Activated T-cell treated with anti-CD3 and anti-CD28 coated beads for 48 hours (primary cell): ENCODE data around the gene ADD2.
"Not testable (repeated sequence)": the region's sequence is repeated elsewhere in the genome, so short reads cannot be mapped to it uniquely, and the experiment has no call there.

Experiments used
- DNase-seq: peaks from one replicate; pipeline ENCODE4 v3.0.0-alpha.2; 2020; ENCODE audit warnings: low read depth

Gene ADD2, protein sequence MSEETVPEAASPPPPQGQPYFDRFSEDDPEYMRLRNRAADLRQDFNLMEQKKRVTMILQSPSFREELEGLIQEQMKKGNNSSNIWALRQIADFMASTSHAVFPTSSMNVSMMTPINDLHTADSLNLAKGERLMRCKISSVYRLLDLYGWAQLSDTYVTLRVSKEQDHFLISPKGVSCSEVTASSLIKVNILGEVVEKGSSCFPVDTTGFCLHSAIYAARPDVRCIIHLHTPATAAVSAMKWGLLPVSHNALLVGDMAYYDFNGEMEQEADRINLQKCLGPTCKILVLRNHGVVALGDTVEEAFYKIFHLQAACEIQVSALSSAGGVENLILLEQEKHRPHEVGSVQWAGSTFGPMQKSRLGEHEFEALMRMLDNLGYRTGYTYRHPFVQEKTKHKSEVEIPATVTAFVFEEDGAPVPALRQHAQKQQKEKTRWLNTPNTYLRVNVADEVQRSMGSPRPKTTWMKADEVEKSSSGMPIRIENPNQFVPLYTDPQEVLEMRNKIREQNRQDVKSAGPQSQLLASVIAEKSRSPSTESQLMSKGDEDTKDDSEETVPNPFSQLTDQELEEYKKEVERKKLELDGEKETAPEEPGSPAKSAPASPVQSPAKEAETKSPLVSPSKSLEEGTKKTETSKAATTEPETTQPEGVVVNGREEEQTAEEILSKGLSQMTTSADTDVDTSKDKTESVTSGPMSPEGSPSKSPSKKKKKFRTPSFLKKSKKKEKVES

DNA sequence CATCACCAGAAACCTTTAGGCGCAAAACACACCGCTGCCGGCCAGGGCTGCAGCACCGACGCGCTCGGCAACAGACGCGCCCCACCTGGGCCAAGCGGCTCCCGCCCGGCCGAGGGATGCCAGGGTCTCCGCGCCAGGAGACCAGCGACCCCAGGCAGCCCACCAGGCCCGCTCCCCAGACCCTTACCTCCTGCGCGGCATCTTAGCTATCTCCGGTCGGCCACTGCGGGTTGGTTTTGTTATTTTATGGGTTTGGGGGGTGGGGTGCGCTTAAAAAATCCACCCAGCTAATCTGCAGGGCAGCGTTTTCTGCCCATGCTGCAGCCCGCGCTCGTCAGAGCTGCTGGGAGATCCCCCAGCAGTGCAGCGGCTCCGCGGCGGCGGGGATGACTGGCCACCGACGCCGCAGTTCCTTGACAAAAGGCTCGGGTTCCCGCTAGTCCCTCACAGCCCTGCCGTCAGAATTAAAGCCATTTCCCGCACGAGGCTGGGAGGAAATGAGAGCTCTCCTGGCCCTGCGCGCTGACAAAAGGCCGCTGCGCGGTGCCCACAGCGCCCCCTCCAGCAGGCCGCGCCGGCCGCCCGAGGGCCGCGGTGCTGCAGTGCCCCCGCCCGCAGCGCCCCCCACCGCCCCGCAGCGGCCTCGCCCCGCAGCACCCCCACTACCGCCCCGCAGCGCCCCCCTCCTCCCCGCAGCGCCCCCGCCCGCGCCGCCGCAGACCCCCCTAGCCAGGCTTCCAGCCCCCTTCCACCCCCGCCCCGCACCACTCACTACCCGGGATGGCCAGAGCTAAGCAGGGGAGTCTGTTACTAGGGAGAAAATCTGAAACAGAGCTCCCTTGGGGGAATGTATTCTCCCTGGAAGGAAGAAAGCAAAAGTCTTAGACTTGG, at the start of gene ADD2:
Gene ADD2 (minus strand): TSS at position 502 of the 891 bp plus-strand sequence. CDS start 61,792 bp downstream, outside the sequence.
- DNase-seq: peak; percentile 60

DNA sequence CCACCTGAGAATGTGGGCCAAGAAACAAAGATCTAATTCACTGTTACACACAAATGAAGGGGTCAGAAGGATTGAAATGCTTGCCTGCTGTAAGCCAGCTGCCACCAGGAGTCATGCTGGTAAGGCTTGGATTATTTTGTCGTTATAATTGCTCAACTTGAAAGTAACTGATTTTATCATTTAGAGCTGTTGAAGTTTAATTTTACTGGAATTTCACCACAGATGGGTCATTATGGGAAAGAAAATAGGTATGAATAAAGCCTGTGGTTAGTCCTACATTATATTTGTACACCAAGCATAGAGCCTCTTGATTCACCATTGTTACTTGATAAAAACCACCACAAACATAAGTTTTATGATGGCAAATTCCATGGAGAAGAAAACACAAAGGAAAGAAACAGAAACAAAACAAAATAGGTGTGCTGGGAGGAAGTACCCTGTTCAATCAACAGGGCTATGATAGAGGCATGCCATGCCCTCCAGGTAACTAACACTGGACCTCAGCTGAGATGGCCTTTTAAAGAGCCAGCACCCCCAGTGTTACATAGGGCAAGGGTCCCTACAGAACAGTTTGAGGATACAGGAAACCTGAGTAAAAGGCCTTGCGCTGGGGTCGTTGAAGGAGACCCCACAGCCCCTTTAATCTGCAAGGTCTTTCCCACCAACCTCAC, 49.4 kb upstream of the ADD2 start:
- no peak for DNase-seq

DNA sequence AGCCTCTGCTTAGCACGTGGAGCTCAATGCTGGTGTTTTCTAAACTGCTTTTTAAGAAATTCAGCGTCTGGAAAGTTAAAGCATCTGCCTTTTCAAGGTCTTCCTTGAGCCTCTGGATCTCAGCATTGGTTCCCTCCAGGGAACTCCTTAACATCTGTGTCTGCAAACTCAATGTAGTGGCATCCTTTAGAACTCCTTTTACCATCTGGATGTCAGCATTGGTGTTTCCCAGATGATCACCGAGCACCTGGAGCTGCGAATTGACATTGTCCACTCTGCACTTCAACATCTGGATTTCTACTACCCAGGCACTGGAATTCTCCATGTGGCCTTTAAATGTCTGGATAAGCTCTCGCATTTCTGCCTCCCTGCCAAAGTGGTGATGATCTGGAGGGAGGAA, 48.7 kb upstream of the ADD2 start:
- no peak for DNase-seq

DNA sequence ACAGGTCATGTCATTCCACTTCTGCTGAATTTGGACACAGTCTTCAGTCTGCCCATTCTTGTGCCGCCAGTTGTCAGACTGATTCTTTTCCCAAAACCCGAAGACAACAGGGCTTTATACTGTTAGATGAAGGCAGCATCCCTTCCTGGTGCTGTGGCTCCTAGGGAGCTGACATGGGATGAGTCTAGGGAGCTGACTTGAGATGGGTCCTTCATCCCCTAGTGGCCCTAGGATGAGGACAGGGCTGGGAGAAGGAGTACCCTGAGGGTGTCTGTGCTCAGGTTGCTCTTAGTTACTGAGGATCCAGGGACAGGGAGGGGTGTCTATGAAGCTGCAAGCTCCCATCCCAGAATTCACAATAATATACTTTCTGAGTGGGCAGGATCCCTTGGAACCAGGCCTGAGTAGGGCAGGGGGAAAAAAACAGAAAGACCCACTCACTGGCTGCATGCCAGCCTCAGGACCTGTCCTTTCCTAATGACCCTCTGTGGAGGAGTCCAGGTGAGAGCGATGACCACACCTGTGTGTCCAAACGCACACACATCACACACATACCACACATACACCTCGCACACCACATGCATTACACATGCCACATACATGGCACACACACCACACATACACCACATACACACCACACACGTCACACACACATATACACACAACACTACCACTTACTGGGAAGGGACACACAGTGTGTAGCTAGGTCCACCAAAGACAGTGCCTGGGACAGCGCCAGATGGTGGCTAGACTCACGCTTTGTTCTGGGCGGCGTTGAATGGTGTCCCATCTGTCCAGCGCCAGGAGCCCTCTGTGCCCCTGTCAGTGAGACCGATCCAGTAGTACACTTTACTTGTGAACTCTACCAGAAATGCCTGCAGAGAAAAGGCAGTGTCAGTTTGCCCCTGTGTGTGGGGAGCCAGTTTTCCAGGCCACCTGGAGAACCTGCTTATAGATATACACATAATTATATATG, 41.3 kb upstream of the ADD2 start:
- no peak for DNase-seq

DNA sequence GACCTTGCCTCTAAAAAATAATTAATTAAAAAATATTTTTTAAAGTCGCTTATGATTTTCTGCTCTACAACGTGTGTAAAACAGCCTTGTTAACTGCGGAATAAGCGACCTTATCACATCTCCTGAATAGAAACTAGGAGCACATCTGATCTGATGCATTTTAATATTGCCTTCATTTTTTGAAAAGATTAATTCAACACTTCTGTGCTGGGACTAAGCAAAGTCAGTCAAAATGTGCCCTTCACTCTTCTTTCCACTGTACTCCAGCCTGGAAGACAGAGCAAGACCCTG, 39.8 kb upstream of the ADD2 start:
- DNase-seq: no peak

DNA sequence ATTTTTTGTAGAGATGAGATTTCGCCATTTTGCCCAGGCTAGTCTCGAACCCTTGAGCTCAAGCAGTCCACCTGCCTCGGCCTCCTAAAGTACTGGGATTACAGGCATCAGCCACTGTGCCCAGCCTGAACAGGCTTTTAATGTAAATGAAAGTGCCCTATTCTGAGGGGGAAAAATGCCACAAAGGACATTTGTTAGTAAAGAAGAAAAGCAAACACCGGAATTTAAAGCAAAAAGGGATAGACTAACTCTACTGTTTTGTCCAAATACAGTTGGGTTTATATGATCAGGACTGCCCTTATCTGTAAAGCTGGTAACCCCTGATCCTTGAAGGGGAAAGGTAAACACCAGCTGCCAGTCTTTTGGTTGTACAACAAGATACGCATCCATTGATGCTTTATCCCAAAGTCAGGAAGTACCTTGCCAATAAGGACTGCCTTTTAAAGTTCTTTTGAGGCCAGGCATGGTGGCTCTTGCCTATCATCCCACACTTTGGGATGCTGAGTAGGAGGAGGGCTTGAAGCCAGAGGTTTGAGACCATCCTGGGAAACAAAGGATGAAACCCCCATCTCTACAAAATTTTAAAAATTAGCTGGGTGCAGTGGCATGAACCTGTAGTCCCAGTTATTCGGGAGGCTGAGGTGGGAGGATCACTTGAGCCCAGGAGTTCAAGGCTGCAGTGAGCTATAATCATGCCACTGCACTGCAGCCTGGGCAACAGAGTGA, 39.3 kb upstream of the ADD2 start:
- DNase-seq: no peak

DNA sequence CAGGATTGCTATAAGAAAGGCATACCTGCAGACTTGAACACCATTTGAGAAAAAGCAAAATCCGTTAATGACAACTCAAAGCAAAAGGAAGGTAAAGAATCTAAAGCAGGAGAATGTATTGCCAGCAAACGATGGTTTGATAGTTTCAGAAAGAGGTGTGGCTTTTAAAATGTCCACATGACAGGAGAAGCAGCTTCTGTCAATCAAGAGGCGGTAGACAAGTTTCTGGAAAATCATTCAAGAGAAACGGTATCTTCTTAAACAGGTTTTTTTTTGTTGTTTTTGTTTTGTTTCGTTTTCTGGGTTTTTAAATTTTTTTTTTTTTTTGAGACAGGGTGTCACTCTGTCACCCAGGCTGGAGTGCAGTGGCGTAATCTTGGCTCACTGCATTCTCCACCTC, 38.6 kb upstream of the ADD2 start:
- no peak for DNase-seq

DNA sequence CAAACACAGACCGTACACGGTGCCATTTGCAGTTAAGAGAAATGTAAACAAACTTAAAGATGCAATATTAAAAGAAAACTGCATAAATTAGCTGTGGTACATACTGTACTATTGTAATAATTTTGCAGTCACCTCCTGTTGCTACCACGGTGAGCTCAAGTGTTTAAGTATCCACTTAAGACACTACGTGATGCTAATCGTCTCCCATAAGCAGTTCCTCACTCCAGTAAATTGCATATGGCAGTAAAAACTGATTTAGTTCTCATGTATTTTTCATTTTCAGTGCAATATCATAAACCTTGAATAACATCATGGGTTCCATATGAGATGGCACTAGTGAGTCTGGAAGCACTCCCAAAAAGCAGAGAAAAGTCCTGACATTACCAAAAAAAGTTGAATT, 38.0 kb upstream of the ADD2 start:
- DNase-seq: no peak

DNA sequence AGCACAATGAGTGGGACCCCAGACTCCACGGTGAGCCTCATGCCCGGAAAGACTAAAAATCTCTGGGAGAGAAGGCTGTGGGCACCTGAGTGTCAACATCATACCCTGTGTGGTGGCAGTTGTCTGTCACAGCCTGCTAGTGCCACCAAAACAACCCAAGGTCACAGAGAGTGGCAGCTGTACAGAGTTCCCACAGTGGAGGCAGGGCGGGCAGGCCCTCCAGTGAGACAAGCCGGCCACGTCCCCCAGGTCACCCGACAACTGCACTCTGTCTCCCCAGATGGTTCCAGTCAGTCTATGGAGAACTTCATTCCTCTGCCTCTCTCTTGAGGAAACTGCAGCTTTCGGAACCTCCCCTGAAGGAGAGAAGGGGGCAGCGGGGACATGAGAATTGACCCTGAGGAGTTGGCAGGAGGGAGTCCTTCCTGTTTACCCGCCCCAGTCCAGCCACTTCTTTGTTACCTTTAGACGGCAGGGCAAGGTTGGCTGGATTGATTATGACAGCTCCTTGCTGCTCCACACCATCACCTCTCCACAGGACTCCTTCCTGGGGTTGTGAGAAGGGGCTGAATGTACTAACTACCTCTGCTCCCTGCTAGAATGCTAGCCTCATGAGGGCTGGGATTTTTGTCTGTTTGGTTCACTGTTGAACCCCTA, 33.7 kb upstream of the ADD2 start:
- no peak for DNase-seq

DNA sequence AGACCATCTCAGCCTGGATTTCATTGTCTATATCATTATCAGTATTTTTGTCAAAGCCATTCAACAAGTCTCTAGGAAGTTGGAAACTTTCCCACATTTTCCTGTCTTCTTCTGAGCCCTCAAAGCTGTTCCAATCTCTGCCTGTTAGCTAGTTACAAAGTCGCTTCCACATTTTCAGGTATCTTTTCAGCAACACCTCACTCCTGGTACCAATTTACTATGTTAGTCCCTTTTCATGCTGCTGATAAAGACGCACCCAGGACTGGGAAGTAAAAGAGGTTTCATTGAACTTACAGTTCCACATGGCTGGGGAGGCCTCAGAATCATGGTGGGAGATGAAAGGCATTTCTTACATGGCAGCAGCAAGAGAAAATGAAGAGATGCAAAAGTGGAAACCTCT, 31.7 kb upstream of the ADD2 start:
- DNase-seq: no peak

DNA sequence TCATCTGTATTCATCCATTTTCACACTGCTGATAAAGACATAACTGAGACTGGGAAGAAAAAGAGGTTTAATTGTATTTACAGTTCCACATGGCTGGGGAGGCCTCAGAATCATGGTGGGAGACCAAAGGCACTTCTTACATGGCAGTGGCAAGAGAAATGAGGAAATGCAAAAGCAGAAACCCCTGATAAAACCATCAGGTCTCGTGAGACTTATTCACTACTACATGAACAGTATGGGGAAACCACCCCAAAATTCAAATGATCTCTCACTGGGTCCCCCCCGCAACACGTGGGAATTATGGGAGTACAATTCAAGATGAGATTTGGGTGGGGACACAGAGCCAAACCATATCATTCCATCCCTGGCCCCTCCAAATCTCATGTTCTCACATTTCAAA, 30.0 kb upstream of the ADD2 start:
- not testable (repeated sequence) for DNase-seq

DNA sequence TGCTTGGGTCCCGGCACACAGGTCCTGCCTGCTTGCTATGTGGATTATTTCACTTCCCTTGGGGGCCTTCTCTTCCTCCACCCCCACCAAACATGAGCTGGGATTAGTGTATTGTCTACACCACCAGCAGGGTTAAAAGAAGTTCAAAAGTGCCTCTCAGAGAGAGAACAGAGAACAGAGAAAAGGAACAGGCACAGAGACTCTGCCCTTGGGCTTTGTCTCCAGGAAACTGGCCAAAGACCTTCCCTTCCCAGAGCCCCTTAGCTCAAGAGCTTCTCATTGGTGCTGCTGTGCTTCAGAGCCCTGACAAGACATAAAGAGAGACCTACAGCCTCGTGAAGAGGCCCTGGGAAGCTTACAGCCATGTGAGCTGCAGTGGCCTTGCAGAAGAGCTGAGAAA, 29.5 kb upstream of the ADD2 start:
- DNase-seq: no peak

DNA sequence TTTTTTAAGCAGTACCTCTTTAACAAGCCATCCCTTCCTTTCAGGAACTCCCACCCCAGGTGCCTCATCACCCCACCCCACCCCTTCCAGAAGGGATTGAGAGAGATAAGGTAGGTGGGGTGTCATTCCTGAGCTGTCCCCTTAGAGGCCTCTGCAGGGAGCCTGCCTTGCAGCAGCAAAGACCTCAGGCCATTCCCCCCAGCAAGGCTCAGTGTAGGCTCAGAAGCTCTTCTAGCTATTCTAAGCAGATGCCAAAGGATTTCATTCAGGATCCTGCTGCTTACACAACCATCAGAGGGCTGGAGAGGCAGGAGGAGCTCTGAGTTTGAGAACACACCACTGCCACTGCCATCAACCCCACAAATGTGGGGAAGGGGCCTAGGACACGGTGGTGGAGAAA, 28.3 kb upstream of the ADD2 start:
- no peak for DNase-seq

DNA sequence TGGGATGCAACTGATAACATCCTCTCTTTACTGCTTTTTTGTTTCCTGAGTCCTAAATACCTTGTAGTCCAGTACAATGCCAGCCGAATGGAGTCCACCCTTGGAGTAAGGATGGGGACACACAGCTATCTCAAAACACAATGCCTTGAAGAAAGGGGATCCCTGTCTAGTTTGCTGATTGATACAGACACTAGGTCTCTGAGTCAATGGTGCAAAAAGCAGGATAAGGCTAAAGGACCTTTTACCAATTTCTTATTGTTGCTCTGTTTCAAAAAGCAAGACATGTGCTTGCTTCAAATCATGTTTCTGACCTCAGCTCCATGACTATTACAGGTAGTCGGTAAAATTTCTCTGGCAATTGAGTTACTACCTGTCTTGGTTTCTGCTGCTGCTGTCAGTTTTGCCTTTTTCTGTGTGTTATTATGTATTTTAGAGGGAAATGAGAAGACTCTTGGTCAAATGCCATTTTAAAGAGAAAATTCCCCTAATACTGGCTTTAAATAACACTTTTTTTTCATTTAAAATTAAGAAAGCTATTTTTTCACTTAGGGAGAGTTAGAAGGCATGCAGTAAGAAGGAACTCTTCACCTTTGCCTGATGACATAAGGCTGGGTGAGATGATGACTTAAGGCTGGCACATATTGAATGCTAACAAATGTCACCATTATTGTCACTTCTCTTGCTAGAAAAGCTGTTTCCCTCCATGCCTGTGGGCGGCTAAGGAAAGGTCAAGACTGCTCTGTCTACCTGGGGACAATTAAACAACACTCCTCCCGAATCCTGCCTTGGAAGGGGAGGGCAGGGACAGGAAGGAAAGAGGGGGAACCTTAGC, 27.4 kb upstream of the ADD2 start:
- no peak for DNase-seq

DNA sequence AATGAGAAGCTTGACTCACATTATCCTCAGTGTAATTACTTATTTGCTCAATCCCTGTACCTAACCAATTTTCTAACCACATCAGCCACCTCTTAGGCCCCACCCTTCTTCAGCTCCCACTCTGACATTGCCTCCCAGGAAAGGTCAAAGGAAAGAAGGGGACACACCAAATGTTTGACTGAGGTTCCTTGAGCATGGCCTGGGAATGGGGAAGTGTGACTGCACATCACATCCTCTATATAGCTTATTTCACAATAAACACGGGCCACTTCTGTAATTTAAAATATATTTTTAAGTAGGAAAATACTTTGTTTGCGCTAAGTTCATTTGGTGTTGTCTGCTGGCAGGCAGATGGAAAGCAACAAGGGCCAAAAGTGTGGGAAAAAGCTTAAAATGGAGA, 25.4 kb upstream of the ADD2 start:
- DNase-seq: no peak

DNA sequence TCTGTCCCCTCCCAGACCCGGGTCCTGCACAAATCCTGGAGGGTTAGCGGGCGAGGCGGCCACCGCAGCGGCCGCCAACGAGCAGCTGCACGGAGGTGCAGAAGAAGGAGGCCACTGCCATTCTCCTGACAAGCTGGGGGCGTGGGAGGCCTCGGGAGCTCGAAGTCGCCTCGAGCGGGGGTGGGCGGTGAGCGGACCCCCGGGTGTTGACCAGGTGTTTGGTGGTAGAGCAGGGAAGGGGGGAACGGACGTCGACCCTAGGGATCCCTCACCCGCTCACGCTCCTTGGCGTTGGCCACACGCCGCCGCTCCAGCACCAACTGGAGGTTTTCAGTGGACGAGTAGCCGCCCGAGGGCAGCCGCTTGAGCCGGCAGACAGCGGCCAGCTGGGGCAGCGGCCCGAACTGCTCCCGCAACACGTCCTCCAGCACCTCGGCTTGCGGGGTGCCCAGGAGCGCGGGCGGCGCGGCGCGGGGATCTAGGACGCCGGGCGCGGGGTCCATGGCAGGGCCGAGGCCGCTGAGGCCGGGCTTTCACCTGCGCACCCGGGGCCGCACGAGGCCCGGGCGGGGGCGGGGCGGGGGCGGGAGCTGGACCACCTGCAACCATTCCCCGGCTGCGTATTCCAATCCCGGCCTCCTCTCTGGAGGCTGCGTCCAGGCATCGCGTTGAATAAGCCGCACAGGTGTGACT, 22.3 kb upstream of the ADD2 start, which contains the start of gene FIGLA:
Gene FIGLA (minus strand): TSS at position 508 of the 693 bp plus-strand sequence. CDS start 5 bp downstream, at position 503.
- no peak for DNase-seq

DNA sequence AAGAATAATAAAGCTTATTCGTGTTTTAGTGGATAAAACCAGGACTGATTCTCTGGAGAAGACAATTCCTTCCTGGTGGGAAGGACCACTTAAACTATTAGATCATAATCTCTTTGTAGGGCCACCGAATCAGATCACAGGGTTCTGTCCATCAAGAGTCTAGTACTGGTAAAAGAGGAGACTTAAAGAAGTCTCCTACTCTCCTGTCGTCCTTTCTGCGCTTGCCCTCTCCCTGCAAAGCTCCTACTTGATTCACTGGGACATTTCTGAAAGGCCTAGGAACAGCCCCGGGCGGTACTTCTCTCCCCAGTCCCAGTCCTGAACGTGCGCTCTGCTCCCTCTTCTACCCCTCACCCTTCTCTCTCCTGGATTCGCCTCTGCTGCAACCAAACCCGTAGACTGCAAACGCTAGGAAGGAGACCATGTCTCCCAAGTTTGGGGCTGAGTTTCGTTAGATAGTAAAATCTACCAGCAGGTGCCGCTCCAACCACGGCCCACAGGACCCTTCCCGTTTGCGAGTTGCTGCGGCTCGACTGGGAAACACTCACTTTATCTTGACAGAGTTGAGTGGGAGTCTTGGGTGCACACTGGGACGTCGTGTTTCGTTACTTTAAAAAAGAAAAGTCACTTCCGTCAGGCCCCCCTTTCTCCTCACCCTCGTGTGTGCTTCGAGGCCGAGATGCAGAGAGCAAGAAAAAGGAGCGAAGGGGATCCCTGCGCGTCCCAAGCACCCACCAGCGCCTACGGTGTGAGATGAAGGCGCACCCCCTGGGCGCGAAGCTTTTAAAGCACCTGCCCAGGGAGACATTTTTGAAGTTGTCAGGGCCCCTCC, 21.5 kb upstream of the ADD2 start:
- peak; percentile 71 for DNase-seq
